HG03571 (cell line): ENCODE data around the gene HTR6.

Source experiments
- ATAC-seq: cut with Tn5 transposase; IDR thresholded peaks from one replicate; pipeline ENCODE4 v1.9.1; 2021; ENCODE audit not compliant: unreplicated experiment

HTR6 gene

GRCh38 chr1:19656134-19656779 is 8.4 kb upstream of the HTR6 start:
- no peak for ATAC-seq

DNA sequence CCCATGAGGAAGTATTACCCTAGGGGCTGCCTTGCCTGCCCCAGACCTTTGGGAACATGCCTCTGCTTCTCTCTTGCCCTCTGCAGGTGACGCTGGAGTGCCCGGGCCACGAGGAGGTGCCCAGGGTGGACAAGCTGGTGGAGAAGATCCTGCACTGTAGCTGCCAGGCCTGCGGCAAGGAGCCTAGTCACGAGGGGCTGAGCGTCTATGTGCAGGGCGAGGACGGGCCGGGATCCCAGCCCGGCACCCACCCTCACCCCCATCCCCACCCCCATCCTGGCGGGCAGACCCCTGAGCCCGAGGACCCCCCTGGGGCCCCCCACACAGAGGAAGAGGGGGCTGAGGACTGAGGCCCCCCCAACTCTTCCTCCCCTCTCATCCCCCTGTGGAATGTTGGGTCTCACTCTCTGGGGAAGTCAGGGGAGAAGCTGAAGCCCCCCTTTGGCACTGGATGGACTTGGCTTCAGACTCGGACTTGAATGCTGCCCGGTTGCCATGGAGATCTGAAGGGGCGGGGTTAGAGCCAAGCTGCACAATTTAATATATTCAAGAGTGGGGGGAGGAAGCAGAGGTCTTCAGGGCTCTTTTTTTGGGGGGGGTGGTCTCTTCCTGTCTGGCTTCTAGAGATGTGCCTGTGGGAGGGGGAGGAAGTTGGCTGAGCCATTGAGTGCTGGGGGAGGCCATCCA is 7.8 kb upstream of the HTR6 start:
- no peak for ATAC-seq

DNA sequence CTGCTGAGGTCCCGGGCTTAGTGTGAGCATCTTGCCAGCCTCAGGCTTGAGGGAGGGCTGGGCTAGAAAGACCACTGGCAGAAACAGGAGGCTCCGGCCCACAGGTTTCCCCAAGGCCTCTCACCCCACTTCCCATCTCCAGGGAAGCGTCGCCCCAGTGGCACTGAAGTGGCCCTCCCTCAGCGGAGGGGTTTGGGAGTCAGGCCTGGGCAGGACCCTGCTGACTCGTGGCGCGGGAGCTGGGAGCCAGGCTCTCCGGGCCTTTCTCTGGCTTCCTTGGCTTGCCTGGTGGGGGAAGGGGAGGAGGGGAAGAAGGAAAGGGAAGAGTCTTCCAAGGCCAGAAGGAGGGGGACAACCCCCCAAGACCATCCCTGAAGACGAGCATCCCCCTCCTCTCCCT is 7.2 kb upstream of the HTR6 start:
- no peak for ATAC-seq

DNA sequence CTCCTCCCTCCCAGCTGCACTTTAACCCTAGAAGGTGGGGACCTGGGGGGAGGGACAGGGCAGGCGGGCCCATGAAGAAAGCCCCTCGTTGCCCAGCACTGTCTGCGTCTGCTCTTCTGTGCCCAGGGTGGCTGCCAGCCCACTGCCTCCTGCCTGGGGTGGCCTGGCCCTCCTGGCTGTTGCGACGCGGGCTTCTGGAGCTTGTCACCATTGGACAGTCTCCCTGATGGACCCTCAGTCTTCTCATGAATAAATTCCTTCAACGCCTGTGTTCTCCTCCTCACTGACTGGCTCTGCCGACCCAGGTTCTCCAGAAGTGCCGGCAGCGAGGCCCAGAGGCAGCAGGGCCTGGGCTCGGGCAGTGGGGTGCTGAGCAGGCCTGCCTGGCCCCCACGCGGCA is 6.5 kb upstream of the HTR6 start:
- no peak for ATAC-seq

GRCh38 chr1:19661721-19662228 is 2.9 kb upstream of the HTR6 start:
- ATAC-seq, result no peak

DNA sequence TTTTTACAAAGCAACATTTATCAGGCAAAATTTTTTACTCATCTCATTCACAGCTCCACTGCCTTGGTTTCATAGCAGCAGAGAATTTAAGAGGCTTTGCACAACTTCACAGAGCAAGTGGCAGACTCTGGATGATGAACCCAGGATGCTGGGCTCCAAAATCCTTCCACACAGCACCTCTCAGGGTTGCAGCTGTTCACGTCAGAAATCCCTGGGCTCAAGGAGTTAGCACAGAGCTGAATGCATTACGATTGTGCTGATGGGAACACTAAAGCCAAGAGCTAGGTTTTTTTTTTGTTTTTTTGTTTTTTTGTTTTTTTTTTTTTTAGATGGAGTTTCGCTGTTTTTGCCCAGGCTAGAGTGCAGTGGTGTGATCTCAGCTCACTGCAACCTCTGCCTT is 2.4 kb upstream of the HTR6 start:
- no peak for ATAC-seq

- no peak for ATAC-seq
Observed at GRCh38 chr1:19665186-19665495, 466 bp downstream of the HTR6 start.

DNA sequence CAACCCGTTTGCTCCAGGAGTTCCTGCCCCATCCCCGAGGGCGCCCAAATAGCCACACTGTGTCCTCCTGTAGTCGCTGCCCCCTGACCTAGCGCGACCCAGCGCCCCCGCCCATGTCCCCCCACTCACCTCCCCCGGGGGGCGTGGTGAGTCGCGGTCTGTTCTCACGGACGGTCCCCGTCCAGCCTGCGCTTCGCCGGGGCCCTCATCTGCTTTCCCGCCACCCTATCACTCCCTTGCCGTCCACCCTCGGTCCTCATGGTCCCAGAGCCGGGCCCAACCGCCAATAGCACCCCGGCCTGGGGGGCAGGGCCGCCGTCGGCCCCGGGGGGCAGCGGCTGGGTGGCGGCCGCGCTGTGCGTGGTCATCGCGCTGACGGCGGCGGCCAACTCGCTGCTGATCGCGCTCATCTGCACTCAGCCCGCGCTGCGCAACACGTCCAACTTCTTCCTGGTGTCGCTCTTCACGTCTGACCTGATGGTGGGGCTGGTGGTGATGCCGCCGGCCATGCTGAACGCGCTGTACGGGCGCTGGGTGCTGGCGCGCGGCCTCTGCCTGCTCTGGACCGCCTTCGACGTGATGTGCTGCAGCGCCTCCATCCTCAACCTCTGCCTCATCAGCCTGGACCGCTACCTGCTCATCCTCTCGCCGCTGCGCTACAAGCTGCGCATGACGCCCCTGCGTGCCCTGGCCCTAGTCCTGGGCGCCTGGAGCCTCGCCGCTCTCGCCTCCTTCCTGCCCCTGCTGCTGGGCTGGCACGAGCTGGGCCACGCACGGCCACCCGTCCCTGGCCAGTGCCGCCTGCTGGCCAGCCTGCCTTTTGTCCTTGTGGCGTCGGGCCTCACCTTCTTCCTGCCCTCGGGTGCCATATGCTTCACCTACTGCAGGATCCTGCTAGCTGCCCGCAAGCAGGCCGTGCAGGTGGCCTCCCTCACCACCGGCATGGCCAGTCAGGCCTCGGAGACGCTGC is 1.1 kb downstream of the HTR6 start:
- ATAC-seq, result no peak

GRCh38 chr1:19668888-19669287 is 4.2 kb downstream of the HTR6 start:
- no peak for ATAC-seq

DNA sequence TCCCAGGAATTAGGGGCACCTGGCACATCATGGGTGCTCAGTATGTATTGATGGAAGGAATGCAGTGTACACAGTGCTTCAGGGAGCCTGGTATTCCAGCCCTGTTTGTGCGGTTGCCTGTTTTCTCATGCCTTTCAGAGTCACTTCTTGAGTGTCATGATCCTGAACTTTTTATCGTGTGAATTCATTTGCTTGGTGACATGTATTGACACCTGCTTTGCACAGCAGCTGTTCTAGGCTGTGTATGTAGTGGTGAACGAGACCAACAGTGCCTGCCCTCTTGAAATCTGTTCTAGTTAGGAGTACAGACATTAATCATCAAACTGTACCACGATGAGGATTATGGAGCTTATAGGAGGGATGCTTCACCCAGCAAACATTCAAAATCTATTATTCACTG is 6.1 kb downstream of the HTR6 start:
- ATAC-seq, result no peak

DNA sequence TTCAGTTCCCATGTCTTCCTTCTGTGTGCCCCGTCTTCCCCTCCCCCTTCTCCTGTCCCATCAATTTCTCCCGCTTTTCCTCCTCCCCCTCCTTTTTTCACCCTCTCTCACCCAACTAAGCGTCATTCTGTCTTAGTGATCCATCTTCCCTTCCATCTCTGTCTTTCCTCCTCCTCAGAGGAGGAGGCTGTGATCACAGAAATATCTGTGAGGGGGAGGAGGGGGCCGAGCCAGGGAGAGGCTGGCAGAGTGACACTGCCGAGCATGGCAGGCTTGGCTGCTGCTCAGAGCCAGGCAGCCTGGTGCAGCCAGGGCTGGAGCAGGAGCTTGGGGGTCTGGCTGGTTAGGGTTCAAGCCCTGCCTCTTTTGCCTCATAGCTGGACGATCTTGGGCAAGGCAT is 7.6 kb downstream of the HTR6 start:
- ATAC-seq, result no peak

DNA sequence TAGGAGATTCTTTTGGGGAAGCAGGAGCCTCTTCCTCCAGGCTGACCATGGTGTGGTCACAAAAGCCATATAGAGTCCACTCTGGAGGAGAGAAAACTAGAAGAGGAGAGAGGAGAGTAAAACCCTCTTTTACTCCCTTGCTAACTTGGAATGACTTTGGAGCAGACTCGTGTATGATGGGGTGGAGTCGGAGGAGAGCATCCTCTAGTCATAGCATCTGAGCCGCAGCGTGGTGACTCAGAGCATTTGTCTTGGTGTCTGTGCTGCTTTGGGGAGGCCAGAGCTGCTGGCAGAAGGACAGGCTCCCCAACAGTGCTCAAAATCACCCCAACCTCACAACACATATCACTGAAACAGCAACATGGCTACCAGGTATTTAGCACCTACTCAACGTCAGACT is 11.1 kb downstream of the HTR6 start:
- no peak for ATAC-seq

DNA sequence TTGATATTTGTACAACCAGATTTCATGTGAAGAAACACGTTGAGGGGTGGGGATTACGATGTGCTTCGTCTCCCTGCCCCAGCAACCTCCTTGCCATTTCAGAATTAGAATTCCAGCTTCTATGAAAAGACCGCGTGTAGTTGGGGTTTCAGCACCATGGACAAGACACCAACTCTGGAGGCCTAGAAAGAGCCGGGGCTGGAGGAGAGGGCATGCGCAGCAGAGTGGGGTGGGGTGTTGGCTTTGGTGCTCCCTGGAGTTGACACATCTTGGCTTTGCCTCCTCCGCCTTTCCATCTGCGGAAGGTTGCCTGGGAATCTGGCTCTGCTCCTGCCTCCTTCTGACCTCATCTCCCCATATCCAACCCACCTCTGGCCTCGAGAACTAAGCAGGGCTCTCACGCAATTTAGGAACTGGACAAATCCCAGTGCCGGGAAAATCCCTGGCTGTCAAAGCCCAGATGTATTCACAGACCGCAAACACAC is 11.8 kb downstream of the HTR6 start:
- no peak for ATAC-seq

GRCh38 chr1:19678493-19678892 is 13.8 kb downstream of the HTR6 start:
- ATAC-seq, result no peak

GRCh38 chr1:19678931-19679453 is 14.3 kb downstream of the HTR6 start:
- no peak for ATAC-seq

- ATAC-seq, result no peak
Observed at GRCh38 chr1:19679691-19680090, 15.0 kb downstream of the HTR6 start.

DNA sequence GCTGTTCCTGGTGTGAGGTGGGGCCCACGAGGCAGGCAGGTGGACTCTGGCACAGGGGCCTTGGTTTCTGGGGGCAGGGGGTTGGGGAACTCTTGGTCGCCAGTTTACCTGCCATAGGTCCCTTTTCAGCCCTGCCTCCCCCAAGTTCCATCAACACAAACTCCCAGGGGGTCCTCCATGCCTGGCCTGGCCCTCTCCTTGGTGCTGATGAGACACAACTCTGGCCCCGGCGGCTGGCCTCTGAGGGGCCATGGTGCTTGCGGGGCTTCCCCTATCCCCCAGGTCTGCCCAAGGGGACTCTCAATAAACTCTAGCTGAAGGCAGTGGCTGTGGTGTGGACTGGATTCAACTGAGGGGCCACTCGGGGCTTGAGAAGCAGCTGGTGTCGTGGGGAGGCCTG is 16.0 kb downstream of the HTR6 start:
- ATAC-seq, result no peak

DNA sequence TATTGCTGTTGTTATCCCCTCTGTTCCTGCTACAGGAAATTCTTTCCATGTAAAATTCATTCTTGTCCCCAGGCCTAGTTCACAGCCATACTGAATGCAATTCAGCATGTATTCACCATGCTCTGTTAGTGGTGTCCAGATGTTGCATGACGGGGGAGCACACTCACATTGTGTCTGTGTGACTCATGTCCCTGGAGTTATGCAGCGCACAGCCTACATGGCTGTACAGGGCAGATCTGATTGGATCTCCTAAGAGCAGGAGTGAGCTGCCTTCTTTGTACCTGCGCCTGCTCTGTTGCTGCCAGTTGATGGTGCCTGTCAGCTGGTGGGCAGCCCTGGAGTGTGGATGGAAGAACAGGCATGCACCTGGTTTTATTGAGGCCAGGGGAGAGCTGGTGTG is 17.6 kb downstream of the HTR6 start:
- ATAC-seq, result no peak

DNA sequence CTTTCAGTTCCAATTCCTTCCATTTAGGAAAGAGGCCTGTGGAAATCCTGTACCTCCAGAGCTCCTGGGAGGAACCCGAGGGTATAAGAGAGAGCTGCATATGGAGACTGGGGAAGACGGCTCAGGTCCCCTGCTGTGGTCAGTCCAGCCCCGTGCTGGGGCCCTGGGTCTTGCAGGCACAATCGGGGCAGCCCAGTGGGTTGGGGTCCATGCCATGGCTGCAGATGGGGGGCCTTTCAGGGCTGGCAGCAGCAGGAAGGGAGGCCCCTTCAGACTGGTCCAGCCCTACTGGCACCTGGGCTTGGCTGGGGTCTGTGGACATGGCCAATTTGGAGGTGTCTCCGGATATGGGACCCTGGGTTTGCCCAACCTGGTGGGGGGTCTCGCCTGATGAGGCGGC is 18.2 kb downstream of the HTR6 start:
- no peak for ATAC-seq

DNA sequence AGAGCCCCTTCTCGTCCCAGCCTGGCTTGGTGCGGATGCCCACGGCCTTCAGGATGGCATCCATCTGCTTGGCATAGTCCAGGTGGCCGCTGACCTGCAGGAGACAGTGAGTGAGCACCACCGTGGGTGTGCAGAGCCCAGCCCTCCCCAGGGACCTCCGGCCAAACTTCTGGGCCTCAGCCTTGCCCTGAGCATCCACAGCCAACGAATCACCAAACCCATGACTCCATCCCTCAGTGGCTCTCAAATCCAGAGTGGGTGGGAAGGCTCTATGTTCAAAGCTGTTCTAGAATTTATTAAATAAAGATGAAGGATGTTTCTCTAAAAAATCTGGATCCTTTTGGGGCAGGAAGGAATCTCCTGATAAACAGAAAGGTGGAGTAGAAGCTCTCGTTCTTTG is 18.7 kb downstream of the HTR6 start:
- ATAC-seq, result no peak

DNA sequence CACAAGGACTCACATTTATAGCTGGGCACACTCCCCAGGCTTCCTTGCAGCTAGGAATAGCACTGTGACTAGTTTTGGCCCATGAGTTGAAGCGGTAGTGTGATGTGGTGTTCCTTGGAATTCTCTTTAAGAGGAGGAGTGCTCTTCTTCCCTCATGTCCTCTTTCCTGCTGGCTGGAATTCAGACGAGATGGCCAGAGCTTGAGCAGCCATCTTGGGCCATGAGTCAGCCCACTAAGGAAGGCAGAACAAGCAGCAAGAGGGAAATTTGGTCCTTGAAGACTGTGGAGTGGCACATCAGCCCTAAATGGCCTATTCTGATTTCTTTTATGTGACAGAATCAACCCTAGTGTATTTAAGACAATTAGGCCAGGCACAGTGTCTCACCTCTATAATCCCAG is 20.0 kb downstream of the HTR6 start:
- ATAC-seq, result no peak
